NCI-H2029 treated with DMSO at 0.1 percent for 48 hours (cell line): ENCODE measurements around the gene PIGH.
A peak's percentile ranks its signal among the peaks of the same experiment; 100 is the strongest.

Experiments
- DNase-seq: peaks from one replicate; lab custom pipeline; 2025; lab: John Stamatoyannopoulos, UW

Gene PIGH

GRCh38 chr14:67574806-67575205, 25.3 kb downstream of the PIGH start:
- no peak for DNase-seq

- no peak for DNase-seq
Observed at GRCh38 chr14:67574156-67574555, 25.9 kb downstream of the PIGH start.

GRCh38 chr14:67573228-67574010, 26.6 kb downstream of the PIGH start:
- no peak for DNase-seq

GRCh38 chr14:67572608-67573007, 27.5 kb downstream of the PIGH start:
- no peak for DNase-seq

- DNase-seq, result no peak
Observed at GRCh38 chr14:67571991-67572323, 28.1 kb downstream of the PIGH start.

GRCh38 chr14:67571275-67571990, 28.6 kb downstream of the PIGH start:
- peak; percentile 8 for DNase-seq

GRCh38 chr14:67570453-67570852, 29.6 kb downstream of the PIGH start:
- no peak for DNase-seq

GRCh38 chr14:67569651-67570290, 30.3 kb downstream of the PIGH start:
- no peak for DNase-seq

GRCh38 chr14:67569011-67569650, 30.9 kb downstream of the PIGH start:
- DNase-seq, result no peak

GRCh38 chr14:67567654-67568053, 32.4 kb downstream of the PIGH start:
- no peak for DNase-seq

- no peak for DNase-seq
Observed at GRCh38 chr14:67566908-67567307, 33.2 kb downstream of the PIGH start.

GRCh38 chr14:67564236-67564635, 35.8 kb downstream of the PIGH start:
- DNase-seq, result no peak

- no peak for DNase-seq
Observed at GRCh38 chr14:67562776-67563150, 37.3 kb downstream of the PIGH start.

- DNase-seq, result no peak
Observed at GRCh38 chr14:67562025-67562775, 37.9 kb downstream of the PIGH start.

GRCh38 chr14:67559639-67560038, 40.4 kb downstream of the PIGH start:
- DNase-seq, result no peak

- no peak for DNase-seq
Observed at GRCh38 chr14:67557656-67558055, 42.4 kb downstream of the PIGH start.

- DNase-seq, result no peak
Observed at GRCh38 chr14:67557118-67557517, 43.0 kb downstream of the PIGH start.

- DNase-seq, result no peak
Observed at GRCh38 chr14:67556671-67557070, 43.4 kb downstream of the PIGH start.

GRCh38 chr14:67555518-67556090, 44.5 kb downstream of the PIGH start:
- no peak for DNase-seq

- DNase-seq, result no peak
Observed at GRCh38 chr14:67554341-67554740, 45.7 kb downstream of the PIGH start.

- no peak for DNase-seq
Observed at GRCh38 chr14:67553547-67553946, 46.5 kb downstream of the PIGH start.

- no peak for DNase-seq
Observed at GRCh38 chr14:67551940-67552339, 48.1 kb downstream of the PIGH start.
